C4-2B (cell line): ENCODE results near the gene POLE4.

Source experiments
- ZFX ChIP-seq: fragments of 450-650 bp; IDR thresholded peaks from 2 replicates; pipeline ENCODE4 v1.6.1; 2017
- TF ChIP-seq, protein P1 (sequence below): fragments of 450-650 bp; conservative IDR thresholded peaks from 2 replicates; pipeline ENCODE4 v1.5.1; 2017; ENCODE audit warnings: mild to moderate bottlenecking

DNA sequence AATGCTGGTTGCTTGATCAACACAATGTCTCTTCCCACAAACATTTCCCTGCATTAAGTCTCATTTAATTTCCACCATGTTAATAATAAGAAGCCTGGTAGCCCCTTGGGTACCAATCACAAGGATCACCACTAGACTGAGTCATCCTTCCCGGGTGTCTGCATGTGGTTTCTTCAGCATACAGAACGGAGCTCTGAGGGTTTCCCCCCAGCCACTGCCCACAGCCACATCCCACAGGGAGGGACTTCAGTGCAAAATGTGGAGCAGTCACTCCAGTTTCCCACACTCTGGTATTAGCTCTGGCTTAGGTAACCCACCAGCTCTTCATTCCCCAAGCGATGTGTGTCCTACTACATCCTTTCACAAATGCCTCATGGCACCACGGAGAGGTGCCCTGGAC lies 42.7 kb upstream of the POLE4 start:
- TF ChIP-seq, protein P1, sequence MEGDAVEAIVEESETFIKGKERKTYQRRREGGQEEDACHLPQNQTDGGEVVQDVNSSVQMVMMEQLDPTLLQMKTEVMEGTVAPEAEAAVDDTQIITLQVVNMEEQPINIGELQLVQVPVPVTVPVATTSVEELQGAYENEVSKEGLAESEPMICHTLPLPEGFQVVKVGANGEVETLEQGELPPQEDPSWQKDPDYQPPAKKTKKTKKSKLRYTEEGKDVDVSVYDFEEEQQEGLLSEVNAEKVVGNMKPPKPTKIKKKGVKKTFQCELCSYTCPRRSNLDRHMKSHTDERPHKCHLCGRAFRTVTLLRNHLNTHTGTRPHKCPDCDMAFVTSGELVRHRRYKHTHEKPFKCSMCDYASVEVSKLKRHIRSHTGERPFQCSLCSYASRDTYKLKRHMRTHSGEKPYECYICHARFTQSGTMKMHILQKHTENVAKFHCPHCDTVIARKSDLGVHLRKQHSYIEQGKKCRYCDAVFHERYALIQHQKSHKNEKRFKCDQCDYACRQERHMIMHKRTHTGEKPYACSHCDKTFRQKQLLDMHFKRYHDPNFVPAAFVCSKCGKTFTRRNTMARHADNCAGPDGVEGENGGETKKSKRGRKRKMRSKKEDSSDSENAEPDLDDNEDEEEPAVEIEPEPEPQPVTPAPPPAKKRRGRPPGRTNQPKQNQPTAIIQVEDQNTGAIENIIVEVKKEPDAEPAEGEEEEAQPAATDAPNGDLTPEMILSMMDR: no peak
- TF ChIP-seq ZFX: no peak
